ENCODE measurements around the gene OR9A2.

Gene OR9A2

DNA sequence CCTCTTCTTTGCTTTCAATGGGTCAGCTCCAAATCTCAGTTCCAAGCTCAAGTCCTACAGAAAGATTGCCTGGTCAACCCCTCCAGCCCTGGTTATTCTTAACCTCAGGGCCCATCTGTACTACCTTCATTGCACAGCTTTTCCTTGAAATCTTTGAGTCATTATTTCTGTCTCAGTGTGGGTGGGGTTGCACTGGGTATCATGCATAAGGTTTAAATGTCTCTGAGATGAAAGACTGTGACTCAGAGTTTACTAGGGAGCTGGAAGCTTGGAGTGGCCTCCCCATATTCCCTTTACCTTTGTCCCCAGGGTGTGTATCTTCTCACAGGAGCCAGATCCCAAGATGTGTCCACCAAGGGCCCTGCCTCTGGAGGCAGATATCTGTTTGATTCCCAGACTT is 21.9 kb upstream of the OR9A2 start:
- H3K27ac ChIP-seq (ENCODE audit: low read depth, low read length) = no peak overlapping the region
- H3K4me1 ChIP-seq (ENCODE audit: control insufficient read depth, insufficient read depth, low read length) = no peaks in the 10 kb centered on the region
- H3K9me3 ChIP-seq (ENCODE audit: control insufficient read depth, insufficient read depth, low read length) = no peaks in the 10 kb centered on the region

GRCh38 chr7:143047326-143047725 is 20.4 kb upstream of the OR9A2 start:
- Histone ChIP-seq H3K27me3 (ENCODE audit: control insufficient read depth, insufficient read depth, low read length) (no peaks in the 10 kb centered on the region), H3K4me1 (ENCODE audit: control insufficient read depth, insufficient read depth, low read length) (no peaks in the 10 kb centered on the region), H3K9me3 (ENCODE audit: control insufficient read depth, insufficient read depth, low read length) (no peaks in the 10 kb centered on the region), H3K27ac (ENCODE audit: low read depth, low read length) (no peak overlapping the region), H3K4me3 (ENCODE audit: low read depth, low read length) (no peak overlapping the region), H3K9ac (ENCODE audit: low read depth, low read length) (no peak overlapping the region), H3K36me3 (ENCODE audit: control insufficient read depth, insufficient read depth, low read length) (no peaks in the 10 kb centered on the region)

More for the DNA sequence above, 21.9 kb upstream of the OR9A2 start:
- H3K9ac ChIP-seq (ENCODE audit: low read depth, low read length) = no peak overlapping the region
- H3K4me3 ChIP-seq (ENCODE audit: low read depth, low read length) = no peak overlapping the region
- H3K27me3 ChIP-seq (ENCODE audit: control insufficient read depth, insufficient read depth, low read length) = no peaks in the 10 kb centered on the region
- no peaks in the 10 kb centered on the region for H3K36me3 ChIP-seq (ENCODE audit: control insufficient read depth, insufficient read depth, low read length)

- no peaks in the 10 kb centered on the region for H3K9me3 ChIP-seq (ENCODE audit: control insufficient read depth, insufficient read depth, low read length)
- no peaks in the 10 kb centered on the region for H3K4me1 ChIP-seq (ENCODE audit: control insufficient read depth, insufficient read depth, low read length)
- no peak overlapping the region for H3K9ac ChIP-seq (ENCODE audit: low read depth, low read length)
- no peaks in the 10 kb centered on the region for H3K27me3 ChIP-seq (ENCODE audit: control insufficient read depth, insufficient read depth, low read length)
- H3K27ac ChIP-seq (ENCODE audit: low read depth, low read length) = no peak overlapping the region
- H3K4me3 ChIP-seq (ENCODE audit: low read depth, low read length) = no peak overlapping the region
- no peaks in the 10 kb centered on the region for H3K36me3 ChIP-seq (ENCODE audit: control insufficient read depth, insufficient read depth, low read length)
Measured at GRCh38 chr7:143046426-143046851, 19.5 kb upstream of the OR9A2 start.

DNA sequence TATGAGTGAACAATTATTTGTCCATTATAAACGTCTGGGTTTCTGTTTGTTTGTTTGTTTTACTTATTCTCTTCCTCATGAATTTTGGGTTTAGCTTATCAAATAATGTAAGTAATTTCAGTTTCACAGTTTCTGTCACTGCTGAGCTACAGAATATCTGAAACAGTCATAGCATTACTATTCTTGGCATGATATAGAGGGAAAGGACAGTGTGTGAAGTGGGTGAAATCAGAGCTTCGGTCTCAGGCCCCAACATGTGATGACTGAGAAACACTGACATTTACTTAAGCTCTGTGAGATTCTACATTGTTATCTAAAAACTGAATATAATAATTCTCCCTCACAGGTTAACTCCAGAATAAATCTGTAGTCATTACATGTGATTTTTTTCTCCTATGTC is 16.5 kb upstream of the OR9A2 start:
- Histone ChIP-seq H3K36me3 (ENCODE audit: control insufficient read depth, insufficient read depth, low read length) (no peaks in the 10 kb centered on the region), H3K9me3 (ENCODE audit: control insufficient read depth, insufficient read depth, low read length) (no peaks in the 10 kb centered on the region), H3K27ac (ENCODE audit: low read depth, low read length) (no peak overlapping the region), H3K4me3 (ENCODE audit: low read depth, low read length) (no peak overlapping the region), H3K27me3 (ENCODE audit: control insufficient read depth, insufficient read depth, low read length) (no peaks in the 10 kb centered on the region), H3K9ac (ENCODE audit: low read depth, low read length) (no peak overlapping the region), H3K4me1 (ENCODE audit: control insufficient read depth, insufficient read depth, low read length) (no peaks in the 10 kb centered on the region)

DNA sequence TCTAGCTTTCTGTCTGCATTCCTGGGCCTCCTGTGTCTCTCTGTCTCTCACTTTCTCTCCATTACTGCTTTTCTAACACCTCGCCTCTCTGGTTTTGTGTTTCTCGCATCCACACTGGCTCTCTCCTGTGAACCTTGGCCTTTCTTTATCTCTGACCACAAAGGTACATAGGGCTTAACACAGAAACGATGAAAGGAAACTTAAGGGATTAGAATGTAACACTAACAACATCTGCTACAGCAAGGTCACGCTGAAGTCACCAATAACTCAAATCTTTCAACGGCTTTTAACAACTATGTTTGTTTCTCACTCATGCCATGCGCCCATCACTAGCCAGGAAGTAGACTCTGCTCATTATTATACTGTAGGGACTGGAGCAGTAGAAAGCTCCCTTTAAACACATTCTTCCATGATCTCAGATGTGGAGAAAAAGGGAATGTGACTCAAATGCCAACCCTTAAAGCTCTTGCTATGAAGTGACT is 15.9 kb upstream of the OR9A2 start:
- Histone ChIP-seq H3K27ac (ENCODE audit: low read depth, low read length) (no peak overlapping the region), H3K27me3 (ENCODE audit: control insufficient read depth, insufficient read depth, low read length) (no peaks in the 10 kb centered on the region), H3K4me1 (ENCODE audit: control insufficient read depth, insufficient read depth, low read length) (no peaks in the 10 kb centered on the region), H3K4me3 (ENCODE audit: low read depth, low read length) (no peak overlapping the region), H3K9me3 (ENCODE audit: control insufficient read depth, insufficient read depth, low read length) (no peaks in the 10 kb centered on the region), H3K36me3 (ENCODE audit: control insufficient read depth, insufficient read depth, low read length) (no peaks in the 10 kb centered on the region), H3K9ac (ENCODE audit: low read depth, low read length) (no peak overlapping the region)

- Histone ChIP-seq H3K4me1 (ENCODE audit: control insufficient read depth, insufficient read depth, low read length) (no peaks in the 10 kb centered on the region), H3K27ac (ENCODE audit: low read depth, low read length) (no peak overlapping the region), H3K9me3 (ENCODE audit: control insufficient read depth, insufficient read depth, low read length) (no peaks in the 10 kb centered on the region), H3K27me3 (ENCODE audit: control insufficient read depth, insufficient read depth, low read length) (no peaks in the 10 kb centered on the region), H3K4me3 (ENCODE audit: low read depth, low read length) (no peak overlapping the region), H3K9ac (ENCODE audit: low read depth, low read length) (no peak overlapping the region), H3K36me3 (ENCODE audit: control insufficient read depth, insufficient read depth, low read length) (no peaks in the 10 kb centered on the region)
Measured at GRCh38 chr7:143042159-143042789, 15.3 kb upstream of the OR9A2 start.

GRCh38 chr7:143041346-143041745 is 14.4 kb upstream of the OR9A2 start:
- Histone ChIP-seq H3K9ac (ENCODE audit: low read depth, low read length) (no peak overlapping the region), H3K9me3 (ENCODE audit: control insufficient read depth, insufficient read depth, low read length) (no peaks in the 10 kb centered on the region), H3K27me3 (ENCODE audit: control insufficient read depth, insufficient read depth, low read length) (no peaks in the 10 kb centered on the region), H3K4me1 (ENCODE audit: control insufficient read depth, insufficient read depth, low read length) (no peaks in the 10 kb centered on the region), H3K4me3 (ENCODE audit: low read depth, low read length) (no peak overlapping the region), H3K27ac (ENCODE audit: low read depth, low read length) (no peak overlapping the region), H3K36me3 (ENCODE audit: control insufficient read depth, insufficient read depth, low read length) (no peaks in the 10 kb centered on the region)

- Histone ChIP-seq H3K27ac (ENCODE audit: low read depth, low read length) (no peak overlapping the region), H3K9ac (ENCODE audit: low read depth, low read length) (no peak overlapping the region), H3K9me3 (ENCODE audit: control insufficient read depth, insufficient read depth, low read length) (no peaks in the 10 kb centered on the region), H3K4me3 (ENCODE audit: low read depth, low read length) (no peak overlapping the region), H3K36me3 (ENCODE audit: control insufficient read depth, insufficient read depth, low read length) (no peaks in the 10 kb centered on the region), H3K27me3 (ENCODE audit: control insufficient read depth, insufficient read depth, low read length) (no peaks in the 10 kb centered on the region), H3K4me1 (ENCODE audit: control insufficient read depth, insufficient read depth, low read length) (no peaks in the 10 kb centered on the region)
Measured at GRCh38 chr7:143040209-143040715, 13.3 kb upstream of the OR9A2 start.

GRCh38 chr7:143038635-143039034 is 11.7 kb upstream of the OR9A2 start:
- no peaks in the 10 kb centered on the region for H3K36me3 ChIP-seq (ENCODE audit: control insufficient read depth, insufficient read depth, low read length)
- H3K27me3 ChIP-seq (ENCODE audit: control insufficient read depth, insufficient read depth, low read length) = no peaks in the 10 kb centered on the region
- no peak overlapping the region for H3K27ac ChIP-seq (ENCODE audit: low read depth, low read length)
- H3K4me1 ChIP-seq (ENCODE audit: control insufficient read depth, insufficient read depth, low read length) = no peaks in the 10 kb centered on the region
- H3K9ac ChIP-seq (ENCODE audit: low read depth, low read length) = no peak overlapping the region
- no peak overlapping the region for H3K4me3 ChIP-seq (ENCODE audit: low read depth, low read length)
- H3K9me3 ChIP-seq (ENCODE audit: control insufficient read depth, insufficient read depth, low read length) = no peaks in the 10 kb centered on the region

DNA sequence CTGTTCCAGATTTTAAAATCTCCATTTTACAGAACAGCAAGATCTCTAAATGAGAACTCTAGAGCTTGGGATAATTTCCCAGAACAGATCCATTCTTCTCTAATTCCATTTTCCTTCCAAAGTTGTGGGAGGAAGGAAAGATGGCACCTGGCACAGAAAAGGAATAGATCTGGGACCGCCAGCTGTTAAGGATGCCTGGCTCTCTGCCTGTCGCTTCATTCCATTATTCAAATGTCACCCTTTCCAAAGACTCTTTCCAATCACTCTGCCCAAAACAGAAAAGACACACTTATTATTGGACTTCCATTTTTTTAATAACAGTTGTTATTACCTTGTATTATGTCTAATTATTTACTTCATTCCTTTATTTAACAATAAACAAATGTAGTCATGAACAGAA is 751 bp upstream of the OR9A2 start:
- Histone ChIP-seq H3K4me1 (ENCODE audit: control insufficient read depth, insufficient read depth, low read length) (no peaks in the 10 kb centered on the region), H3K36me3 (ENCODE audit: control insufficient read depth, insufficient read depth, low read length) (no peaks in the 10 kb centered on the region), H3K27me3 (ENCODE audit: control insufficient read depth, insufficient read depth, low read length) (no peaks in the 10 kb centered on the region), H3K27ac (ENCODE audit: low read depth, low read length) (no peak overlapping the region), H3K9me3 (ENCODE audit: control insufficient read depth, insufficient read depth, low read length) (no peaks in the 10 kb centered on the region), H3K9ac (ENCODE audit: low read depth, low read length) (no peak overlapping the region), H3K4me3 (ENCODE audit: low read depth, low read length) (no peak overlapping the region)

- Histone ChIP-seq H3K4me1 (ENCODE audit: control insufficient read depth, insufficient read depth, low read length) (no peaks in the 10 kb centered on the region), H3K36me3 (ENCODE audit: control insufficient read depth, insufficient read depth, low read length) (no peaks in the 10 kb centered on the region), H3K4me3 (ENCODE audit: low read depth, low read length) (no peak overlapping the region), H3K27me3 (ENCODE audit: control insufficient read depth, insufficient read depth, low read length) (no peaks in the 10 kb centered on the region), H3K27ac (ENCODE audit: low read depth, low read length) (no peak overlapping the region), H3K9me3 (ENCODE audit: control insufficient read depth, insufficient read depth, low read length) (no peaks in the 10 kb centered on the region), H3K9ac (ENCODE audit: low read depth, low read length) (no peak overlapping the region)
Measured at GRCh38 chr7:143025371-143025770, 1.6 kb downstream of the OR9A2 start.

Measured in HUES48 (cell line).